GM23338 (cell line): ENCODE measurements around the gene POLR3F.

Experiments used
- CREB1 ChIP-seq: fragments of 250-450 bp; sonication (Bioruptor Pico); IDR thresholded peaks from 2 replicates; pipeline ENCODE4 v1.5.0; 2020; ENCODE audit warnings: low read depth, mild to moderate bottlenecking, moderate library complexity
- CTCF ChIP-seq, 2 experiments: fragments of 200-600 bp in 1 of 2; sonication (generic) in 1 of 2; conservative IDR thresholded peaks; 2 replicates each; pipeline versions ENCODE4 v1.5.1 to v1.6.1; 2016 to 2017; ENCODE audit warnings: antibody characterized with exemption in 2 of 2, low read depth in 2 of 2, mild to moderate bottlenecking in 2 of 2, moderate library complexity in 1 of 2
- ETS1 ChIP-seq: IDR thresholded peaks from 2 replicates; pipeline ENCODE4 v1.6.1; 2016; ENCODE audit warnings: antibody characterized with exemption
- EZH2 ChIP-seq: fragments of 200-600 bp; sonication (generic); IDR thresholded peaks from one replicate; pipeline ENCODE4 v1.8.0; 2017; ENCODE audit warnings: antibody characterized with exemption, mild to moderate bottlenecking, low read depth; ENCODE audit not compliant: unreplicated experiment
- EZH2phosphoT487 ChIP-seq: fragments of 200-600 bp; sonication (generic); IDR thresholded peaks from one replicate; pipeline ENCODE4 v1.8.1; 2018; ENCODE audit warnings: antibody characterized with exemption; ENCODE audit not compliant: unreplicated experiment
- JUNB ChIP-seq: IDR thresholded peaks from one replicate; pipeline ENCODE4 v1.6.1; 2016; ENCODE audit warnings: antibody characterized with exemption; ENCODE audit not compliant: unreplicated experiment
- NANOG ChIP-seq: IDR thresholded peaks from 2 replicates; pipeline ENCODE4 v1.6.1; 2016; ENCODE audit warnings: antibody characterized with exemption, borderline replicate concordance
- POLR2AphosphoS5 ChIP-seq: IDR thresholded peaks from 2 replicates; pipeline ENCODE4 v1.6.1; 2016; ENCODE audit warnings: antibody characterized with exemption, low read depth
- REST ChIP-seq: IDR thresholded peaks from one replicate; pipeline ENCODE4 v1.6.1; 2018; ENCODE audit warnings: antibody characterized with exemption; ENCODE audit not compliant: unreplicated experiment
- STAT1 ChIP-seq: IDR thresholded peaks from one replicate; pipeline ENCODE4 v1.6.1; 2016; ENCODE audit warnings: antibody characterized with exemption; ENCODE audit not compliant: unreplicated experiment
- ZNF114 ChIP-seq: fragments of 250-450 bp; sonication (Bioruptor Pico); IDR thresholded peaks from 2 replicates; pipeline ENCODE4 v1.5.0; 2020; ENCODE audit warnings: mild to moderate bottlenecking, moderate library complexity
- ZNF331 ChIP-seq: fragments of 250-450 bp; sonication (Bioruptor Pico); IDR thresholded peaks from 2 replicates; pipeline ENCODE4 v1.5.0; 2020; ENCODE audit warnings: low read depth, mild to moderate bottlenecking, moderate library complexity
- ZNF462 ChIP-seq: fragments of 250-450 bp; sonication (Bioruptor Pico); IDR thresholded peaks from 2 replicates; pipeline ENCODE4 v1.5.0; 2020; ENCODE audit warnings: mild to moderate bottlenecking, moderate library complexity

- TF ChIP-seq POLR2AphosphoS5 (no peak), CTCF (conservative IDR thresholded peaks at IDR 0.05; ENCODE audit: low read depth in 2 of 2) (no peak), EZH2phosphoT487 (no peak), EZH2 (no peak), CREB1 (CRISPR knock-in tag) (no peak), REST (no peak), ETS1 (no peak), ZNF462 (CRISPR knock-in tag) (no peak), ZNF331 (CRISPR knock-in tag) (no peak), ZNF114 (CRISPR knock-in tag) (no peak), NANOG (no peak), JUNB (no peak), STAT1 (no peak)
Observed at GRCh38 chr20:18477218-18477617, 10.0 kb downstream of the POLR3F start.
